Measurements from ENCODE around the gene WNK2.
A peak's percentile ranks its signal among the peaks of the same experiment; 100 is the strongest.

The WNK2 gene

GRCh38 chr9:93297659-93298497 is 113.9 kb downstream of the WNK2 start:
- no peak for DNase-seq

- no peak for DNase-seq
Observed at GRCh38 chr9:93298498-93299417, 114.8 kb downstream of the WNK2 start.

- no peak for DNase-seq
Observed at GRCh38 chr9:93299418-93300174, 115.7 kb downstream of the WNK2 start.

GRCh38 chr9:93300175-93300572 is 116.2 kb downstream of the WNK2 start:
- no peak for DNase-seq

- no peak for DNase-seq
Observed at GRCh38 chr9:93300585-93301081, 116.7 kb downstream of the WNK2 start.

GRCh38 chr9:93301291-93301811 is 117.4 kb downstream of the WNK2 start:
- DNase-seq = no peak

GRCh38 chr9:93301911-93302541 is 118.1 kb downstream of the WNK2 start:
- no peak for DNase-seq

GRCh38 chr9:93302586-93303257 is 118.8 kb downstream of the WNK2 start:
- DNase-seq = peak; percentile 91

GRCh38 chr9:93303258-93303771 is 119.4 kb downstream of the WNK2 start:
- no peak for DNase-seq

GRCh38 chr9:93303806-93304573 is 120.1 kb downstream of the WNK2 start:
- no peak for DNase-seq

- DNase-seq = peak; percentile 52
Observed at GRCh38 chr9:93304574-93305496, 120.9 kb downstream of the WNK2 start.

GRCh38 chr9:93305497-93306020 is 121.6 kb downstream of the WNK2 start:
- DNase-seq = no peak

GRCh38 chr9:93306081-93306480 is 122.1 kb downstream of the WNK2 start:
- no peak for DNase-seq

- no peak for DNase-seq
Observed at GRCh38 chr9:93306579-93307091, 122.7 kb downstream of the WNK2 start.

GRCh38 chr9:93307468-93308157 is 123.7 kb downstream of the WNK2 start:
- no peak for DNase-seq

- no peak for DNase-seq
Observed at GRCh38 chr9:93308158-93308602, 124.2 kb downstream of the WNK2 start.

- no peak for DNase-seq
Observed at GRCh38 chr9:93308676-93309075, 124.7 kb downstream of the WNK2 start.

GRCh38 chr9:93309889-93310425 is 126.0 kb downstream of the WNK2 start:
- DNase-seq = no peak

Measured in hematopoietic multipotent progenitor cell treated with erythropoietin and hydrocortisone succinate and interleukin-3 and kit ligand, for 4 days (in vitro differentiated cells).